Measurements from ENCODE around the gene CHMP1B.
"Not testable (repeated sequence)": the region's sequence is repeated elsewhere in the genome, so short reads cannot be mapped to it uniquely, and the experiment has no call there.

CHMP1B gene

GRCh38 chr18:11872479-11873136, 21.4 kb downstream of the CHMP1B start:
- no peak for DNase-seq

GRCh38 chr18:11873670-11874340, 22.6 kb downstream of the CHMP1B start:
- no peak for DNase-seq

- DNase-seq, result no peak
Observed at GRCh38 chr18:11874676-11875075, 23.5 kb downstream of the CHMP1B start.

- DNase-seq, result no peak
Observed at GRCh38 chr18:11877497-11878135, 26.4 kb downstream of the CHMP1B start.

- no peak for DNase-seq
Observed at GRCh38 chr18:11880586-11881304, 29.5 kb downstream of the CHMP1B start.

- DNase-seq, result no peak
Observed at GRCh38 chr18:11882636-11883035, 31.4 kb downstream of the CHMP1B start.

- no peak for DNase-seq
Observed at GRCh38 chr18:11883153-11883552, 31.9 kb downstream of the CHMP1B start.

GRCh38 chr18:11884396-11885030, 33.3 kb downstream of the CHMP1B start:
- no peak for DNase-seq

GRCh38 chr18:11885278-11885947, 34.2 kb downstream of the CHMP1B start:
- DNase-seq, result no peak

GRCh38 chr18:11886577-11887110, 35.4 kb downstream of the CHMP1B start:
- DNase-seq, result no peak

- no peak for DNase-seq
Observed at GRCh38 chr18:11887328-11888128, 36.3 kb downstream of the CHMP1B start.

GRCh38 chr18:11888726-11889125, 37.5 kb downstream of the CHMP1B start:
- no peak for DNase-seq

- no peak for DNase-seq
Observed at GRCh38 chr18:11889284-11889683, 38.1 kb downstream of the CHMP1B start.

GRCh38 chr18:11891737-11892136, 40.5 kb downstream of the CHMP1B start:
- no peak for DNase-seq

- not testable (repeated sequence) for DNase-seq
Observed at GRCh38 chr18:11892438-11892837, 41.2 kb downstream of the CHMP1B start.

- no peak for DNase-seq
Observed at GRCh38 chr18:11897781-11898180, 46.6 kb downstream of the CHMP1B start.

- no peak for DNase-seq
Observed at GRCh38 chr18:11899063-11899462, 47.9 kb downstream of the CHMP1B start.

GRCh38 chr18:11901826-11902438, 50.7 kb downstream of the CHMP1B start:
- no peak for DNase-seq

GRCh38 chr18:11902522-11903292, 51.5 kb downstream of the CHMP1B start:
- no peak for DNase-seq

Measured in activated gamma-delta T cell (primary cell).